HCT116 (cell line): ENCODE data around the gene MYBPC2. TPM values are rescaled to one million over a fixed set of nuclear protein-coding genes. Genes with fewer than 3 reads are reported as not detected.

Experiments
- ATAC-seq: fragments of 200-7000 bp; cut with Tn5 transposase; 2 replicates; pipeline ENCODE4 v1.9.1; 2020; ENCODE audit warnings: mild to moderate bottlenecking, moderate library complexity
- BruUV-seq: library from RNA; stranded (reverse); fragments of 400-500 nt; replicated peaks from 2 replicates; lab custom pipeline; 2021; lab: Mats Ljungman, UMichigan
- CTCF ChIA-PET: fragments of 300-600 bp; sonication (Branson Sonifier 250); formaldehyde crosslinking; loops from one replicate; lab custom pipeline; 2021; ENCODE audit warnings: antibody characterized with exemption; lab: Charles Lee
- POLR2A ChIA-PET: fragments of 300-600, 350-600 bp; sonication (Branson Sonifier 250); formaldehyde crosslinking; loops from one replicate; lab custom pipeline; 2021; ENCODE audit warnings: antibody characterized with exemption; lab: Charles Lee
- RAD21 ChIA-PET, 2 experiments: fragments of 300-600 bp; sonication (Branson Sonifier 250); formaldehyde crosslinking; loops; one replicate each; lab custom pipeline; 2023; ENCODE audit warnings: low total read pairs in 2 of 2; ENCODE audit not compliant: uncharacterized antibody in 2 of 2, unreplicated experiment in 2 of 2, low non-redundant PET in 1 of 2; lab: Charles Lee
- DNase-seq: peaks from one replicate; pipeline ENCODE4 v3.0.0-alpha.2; 2010; ENCODE audit warnings: low read depth, low spot score
- H2AFZ ChIP-seq: fragments of 200-600 bp; shearing (Covaris generic), sonication (generic); 2 replicates; pipeline ENCODE4 v1.6.1; 2017; ENCODE audit warnings: low read depth, mixed run types, mixed read lengths, antibody characterized with exemption, low read length; ENCODE audit not compliant: poor library complexity, severe bottlenecking
- H3K27ac ChIP-seq: 2 replicates; pipeline ENCODE4 v1.5.1; 2012; ENCODE audit warnings: low read depth, low read length
- H3K27me3 ChIP-seq: fragments of 200-600 bp; sonication (generic); 2 replicates; pipeline ENCODE4 v1.6.1; 2016; ENCODE audit warnings: mixed run types, low read length, mixed read lengths; ENCODE audit not compliant: insufficient read depth
- H3K36me3 ChIP-seq, 2 experiments: fragments of 200-500 bp in 1 of 2; fragments of 200-600 bp in 1 of 2; sonication (Bioruptor generic) in 1 of 2; sonication (generic) in 1 of 2; 2 replicates each; pipeline versions ENCODE4 v1.5.1 to v1.6.1; 2014 to 2016; ENCODE audit warnings: low read length in 2 of 2, inconsistent platforms in 1 of 2, mixed read lengths in 1 of 2, mixed run types in 1 of 2; ENCODE audit not compliant: insufficient read depth in 2 of 2, control insufficient read depth in 1 of 2
- H3K4me1 ChIP-seq, 2 experiments: fragments of 200-600 bp in 1 of 2; sonication (generic) in 1 of 2; 2 replicates each; pipeline versions ENCODE4 v1.5.1 to v1.6.1; 2012 to 2017; ENCODE audit warnings: low read length in 2 of 2, inconsistent platforms in 1 of 2, mild to moderate bottlenecking in 1 of 2, mixed read lengths in 1 of 2, mixed run types in 1 of 2, moderate library complexity in 1 of 2; ENCODE audit not compliant: insufficient read depth in 2 of 2, control insufficient read depth in 1 of 2
- H3K4me2 ChIP-seq: fragments of 200-600 bp; sonication (generic); 2 replicates; pipeline ENCODE4 v1.6.1; 2017; ENCODE audit warnings: mixed run types, low read length, mixed read lengths
- H3K4me3 ChIP-seq, 2 experiments: fragments of 200-600 bp in 1 of 2; sonication (generic) in 1 of 2; replicated peaks in 1 of 2; 2 replicates each; pipeline ENCODE4 v1.5.1; 2011 to 2016; ENCODE audit warnings: low read length in 2 of 2, control low read depth in 1 of 2, low read depth in 1 of 2, mild to moderate bottlenecking in 1 of 2, mixed read lengths in 1 of 2, mixed run types in 1 of 2
- H3K79me2 ChIP-seq: fragments of 200-600 bp; sonication (generic); 2 replicates; pipeline ENCODE4 v1.6.1; 2017; ENCODE audit warnings: mild to moderate bottlenecking, mixed run types, low read length, moderate library complexity, mixed read lengths; ENCODE audit not compliant: insufficient read depth
- H3K9ac ChIP-seq: fragments of 200-600 bp; sonication (generic); 2 replicates; pipeline ENCODE4 v1.6.1; 2016; ENCODE audit warnings: low read length, mixed read lengths
- H3K9me2 ChIP-seq: fragments of 200-600 bp; sonication (generic), shearing (Covaris generic); 2 replicates; pipeline ENCODE4 v1.6.1; 2017; ENCODE audit warnings: mixed run types, mild to moderate bottlenecking, moderate library complexity; ENCODE audit not compliant: insufficient read depth
- H3K9me3 ChIP-seq, 2 experiments: fragments of 200-500 bp in 1 of 2; fragments of 200-600 bp in 1 of 2; sonication (Bioruptor generic) in 1 of 2; sonication (generic) in 1 of 2; 2 replicates each; pipeline ENCODE4 v1.6.1; 2014 to 2017; ENCODE audit warnings: low read length in 2 of 2, mixed read lengths in 2 of 2, inconsistent platforms in 1 of 2, low read depth in 1 of 2, mild to moderate bottlenecking in 1 of 2, mixed run types in 1 of 2, moderate library complexity in 1 of 2; ENCODE audit not compliant: control insufficient read depth in 1 of 2, insufficient read depth in 1 of 2
- H4K20me1 ChIP-seq: fragments of 200-600 bp; sonication (generic), shearing (Covaris generic); 2 replicates; pipeline ENCODE4 v1.6.1; 2017; ENCODE audit warnings: mixed run types, mild to moderate bottlenecking, moderate library complexity; ENCODE audit not compliant: insufficient read depth
- CBX3 ChIP-seq: IDR thresholded peaks from 2 replicates; pipeline ENCODE4 v1.6.1; 2012; ENCODE audit warnings: low read depth
- CEBPB ChIP-seq: IDR thresholded peaks from 2 replicates; pipeline ENCODE4 v1.6.1; 2012; ENCODE audit warnings: low read depth
- CTCF ChIP-seq, 3 experiments: fragments of 200-600 bp in 1 of 3; sonication (generic) in 1 of 3; IDR thresholded peaks in 2 of 3; conservative IDR thresholded peaks in 1 of 3; 2 replicates each; pipeline ENCODE4 v1.5.1; 2012 to 2017; ENCODE audit warnings: low read depth in 2 of 3, low read length in 2 of 3, antibody characterized with exemption in 1 of 3, borderline replicate concordance in 1 of 3, control low read depth in 1 of 3, mild to moderate bottlenecking in 1 of 3, mixed read lengths in 1 of 3, mixed run types in 1 of 3, moderate library complexity in 1 of 3; ENCODE audit not compliant: insufficient read depth in 1 of 3
- ELF1 ChIP-seq: IDR thresholded peaks from 2 replicates; pipeline ENCODE4 v1.6.1; 2012; ENCODE audit warnings: low read depth, borderline replicate concordance
- EZH2 ChIP-seq: fragments of 200-600 bp; sonication (generic); IDR thresholded peaks from 2 replicates; pipeline ENCODE4 v1.6.1; 2017; ENCODE audit warnings: antibody characterized with exemption, mixed run types
- EZH2phosphoT487 ChIP-seq: fragments of 200-600 bp; IDR thresholded peaks from 2 replicates; pipeline ENCODE4 v1.6.1; 2018; ENCODE audit warnings: antibody characterized with exemption, borderline replicate concordance
- FOSL1 ChIP-seq: IDR thresholded peaks from 2 replicates; pipeline ENCODE4 v1.6.1; 2012; ENCODE audit warnings: low read depth
- RAD21 ChIP-seq: IDR thresholded peaks from 2 replicates; pipeline ENCODE4 v1.6.1; 2012; ENCODE audit warnings: low read depth, mild to moderate bottlenecking
- REST ChIP-seq: IDR thresholded peaks from 2 replicates; pipeline ENCODE4 v1.6.1; 2012; ENCODE audit warnings: low read depth
- SP1 ChIP-seq: IDR thresholded peaks from 2 replicates; pipeline ENCODE4 v1.6.1; 2012; ENCODE audit warnings: low read depth
- SRF ChIP-seq: IDR thresholded peaks from 2 replicates; pipeline ENCODE4 v1.6.1; 2012; ENCODE audit warnings: low read depth
- TCF7L2 ChIP-seq: IDR thresholded peaks from 2 replicates; pipeline ENCODE4 v1.7.0; 2011; ENCODE audit warnings: borderline replicate concordance, inconsistent platforms; ENCODE audit not compliant: insufficient read depth, insufficient read length; ENCODE audit errors: extremely low read depth
- ZBTB33 ChIP-seq: IDR thresholded peaks from 2 replicates; pipeline ENCODE4 v1.6.1; 2011; ENCODE audit warnings: mild to moderate bottlenecking, low read length, moderate library complexity; ENCODE audit not compliant: insufficient replicate concordance; ENCODE audit errors: extremely low read depth
- ZFX ChIP-seq: fragments of 450-650 bp; IDR thresholded peaks from 2 replicates; pipeline ENCODE4 v1.6.1; 2017
- ZNF274 ChIP-seq: fragments of 200-500 bp; sonication (Bioruptor generic); IDR thresholded peaks from 2 replicates; pipeline ENCODE4 v1.6.1; 2014; ENCODE audit warnings: mild to moderate bottlenecking, low read depth, low read length, inconsistent platforms
- intact Hi-C: fragments of 100-400 bp; cut with micrococcal nuclease; formaldehyde crosslinking; loops from 2 replicates; pipeline ENCODE4 v1.10.0; 2022
- total RNA-seq: library from RNA; stranded (reverse); gene quantifications from one replicate; pipeline ENCODE4 v1.2.1, GENCODE V29; 2021; ENCODE audit not compliant: unreplicated experiment

MYBPC2 gene
- total RNA-seq, 1 experiment from 2014 or later, result not detected

- no peaks in the 10 kb centered on the region for H3K4me1 ChIP-seq
- no peak overlapping the region for H3K9ac ChIP-seq
- POLR2A ChIA-PET, result no interaction called here
- no peak overlapping the region for H3K4me3 ChIP-seq
- CTCF ChIA-PET, result no interaction called here
- RAD21 ChIA-PET, result no interaction called here
- BruUV-seq, result no TSS peak
- intact Hi-C loops, result no loop called here
- ATAC-seq (0 out of 2 replicates have a peak, but pooled peaks have one; percentile 41), DNase-seq (no peak)
- no peak overlapping the region for H3K4me2 ChIP-seq
- no peaks in the 10 kb centered on the region for H3K9me3 ChIP-seq
- H3K36me3 ChIP-seq, result peaks cover 3 to 24% of the 10 kb centered on the region in 2 experiments; a peak in 1 of 4 replicates
- peaks cover 43% of the 10 kb centered on the region for H3K79me2 ChIP-seq
- H4K20me1 ChIP-seq, result no peaks in the 10 kb centered on the region
- H2AFZ ChIP-seq, result no peak overlapping the region
- H3K27me3 ChIP-seq, result no peaks in the 10 kb centered on the region
- no peak overlapping the region for H3K27ac ChIP-seq
- no peaks in the 10 kb centered on the region for H3K9me2 ChIP-seq
- TF ChIP-seq TCF7L2 (no peak), FOSL1 (no peak), REST (no peak), CTCF (IDR thresholded peaks at IDR 0.05 in 2 of 3, conservative IDR thresholded peaks at IDR 0.05 in 1 of 3; ENCODE audit: borderline replicate concordance in 1 of 3, insufficient read depth in 1 of 3, low read depth in 2 of 3, low read length in 2 of 3) (no peak), ZBTB33 (no peak), ZNF274 (no peak), EZH2 (no peak), ZFX (no peak), RAD21 (no peak), CEBPB (no peak), EZH2phosphoT487 (no peak), SP1 (no peak), CBX3 (no peak), ELF1 (no peak), SRF (no peak)
Measured at GRCh38 chr19:50398675-50399367, 33.9 kb upstream of the MYBPC2 start.
